Activated CD8-positive, alpha-beta memory T cell treated with anti-CD3 and anti-CD28 coated beads for 24 hours (primary cell): ENCODE measurements around the gene GRK3.

Experiments
- DNase-seq: peaks from one replicate; pipeline ENCODE4 v3.0.0-alpha.2; 2020

The GRK3 gene

DNA sequence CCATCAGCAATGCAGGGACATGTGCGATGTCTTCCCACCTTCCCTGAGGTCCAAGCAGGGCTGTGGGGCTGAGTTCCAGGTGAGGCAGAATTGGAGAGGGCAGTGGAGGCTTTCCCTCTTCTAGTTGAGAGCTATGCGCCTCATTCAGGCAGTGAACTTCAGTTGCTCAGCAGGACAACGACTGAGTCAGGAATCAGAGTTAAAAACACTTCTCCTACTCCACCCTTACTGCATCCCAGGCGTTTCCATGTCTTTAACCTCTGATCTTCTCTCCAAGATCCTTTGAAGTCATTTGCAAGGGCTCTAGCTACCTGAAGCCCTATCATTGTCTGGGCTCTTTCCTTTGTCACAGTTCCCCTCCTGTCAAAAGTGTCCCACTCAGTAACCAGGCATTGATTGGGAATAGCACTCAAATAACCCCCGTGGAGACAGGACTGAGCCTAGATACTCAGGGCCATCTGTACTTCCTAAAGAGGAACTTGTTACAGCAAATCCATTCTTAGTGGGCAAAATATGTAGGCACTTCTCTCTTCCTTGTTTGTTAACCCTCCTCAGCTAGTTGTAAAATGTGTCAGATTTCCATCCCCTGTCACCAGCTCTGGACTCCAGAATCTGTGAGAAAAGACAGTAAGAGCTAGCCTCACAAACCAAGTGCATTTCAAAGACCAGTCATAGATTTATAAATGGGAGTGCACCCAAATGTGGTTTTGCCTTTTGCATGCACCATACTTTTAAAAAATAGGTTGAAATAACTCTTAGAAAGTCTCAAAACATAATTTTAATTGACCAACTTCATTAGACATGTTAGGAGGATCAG, 105.0 kb downstream of the GRK3 start:
- no peak for DNase-seq

DNA sequence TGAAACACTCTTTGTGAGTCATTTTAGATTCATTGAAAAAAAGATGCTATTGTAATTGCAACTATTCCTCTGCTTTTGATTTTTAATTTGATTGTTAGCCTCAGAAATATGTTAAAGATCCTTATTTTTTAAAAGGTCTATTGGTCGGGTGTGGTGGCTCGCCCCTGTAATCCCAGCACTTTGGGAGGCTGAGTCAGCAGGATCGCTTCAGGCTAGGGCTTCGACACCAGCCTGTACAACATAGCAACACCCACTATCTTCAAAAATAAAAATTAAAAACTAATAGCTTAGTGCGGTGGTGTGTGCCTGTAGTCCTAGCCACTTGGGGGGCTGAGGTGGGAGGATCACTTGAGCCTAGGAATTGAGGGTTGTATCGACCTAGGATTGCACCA, 105.6 kb downstream of the GRK3 start:
- DNase-seq, result no peak

DNA sequence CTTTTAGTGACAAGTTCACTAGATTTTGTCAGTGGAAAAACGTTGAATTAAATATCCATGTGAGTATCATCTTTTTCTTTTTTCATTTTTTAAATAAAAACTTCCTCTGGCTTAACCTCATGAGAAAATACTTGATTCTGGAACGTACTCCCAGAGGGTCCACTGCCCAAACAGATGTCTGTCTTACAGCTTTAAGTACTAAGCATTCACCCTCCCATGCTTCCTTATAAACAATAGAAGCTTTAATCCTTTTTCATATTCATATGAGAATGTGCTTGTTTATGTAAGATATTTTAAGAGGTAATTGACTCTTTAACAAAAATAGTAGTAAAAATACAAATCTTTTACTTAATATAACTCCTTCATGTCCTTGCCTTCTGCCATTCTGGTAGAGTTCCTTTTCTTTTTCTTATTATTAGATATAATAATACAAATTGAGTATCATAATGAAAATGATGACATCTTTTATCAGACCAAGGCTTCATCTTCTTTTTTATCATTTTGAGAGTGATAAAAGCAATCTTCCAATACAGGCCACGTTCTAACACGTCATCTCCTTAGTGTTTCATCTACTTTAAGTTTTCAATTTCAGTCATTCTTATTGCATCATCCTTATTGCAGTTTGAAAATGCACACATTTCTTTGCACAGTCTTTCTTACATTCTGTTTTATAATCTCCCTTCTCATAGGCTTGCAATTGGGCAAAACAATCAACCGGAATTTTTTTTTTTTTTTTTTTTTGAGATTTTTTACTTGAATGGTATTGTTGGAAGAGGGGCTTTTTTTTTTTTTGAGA, 108.0 kb downstream of the GRK3 start:
- DNase-seq, result no peak

DNA sequence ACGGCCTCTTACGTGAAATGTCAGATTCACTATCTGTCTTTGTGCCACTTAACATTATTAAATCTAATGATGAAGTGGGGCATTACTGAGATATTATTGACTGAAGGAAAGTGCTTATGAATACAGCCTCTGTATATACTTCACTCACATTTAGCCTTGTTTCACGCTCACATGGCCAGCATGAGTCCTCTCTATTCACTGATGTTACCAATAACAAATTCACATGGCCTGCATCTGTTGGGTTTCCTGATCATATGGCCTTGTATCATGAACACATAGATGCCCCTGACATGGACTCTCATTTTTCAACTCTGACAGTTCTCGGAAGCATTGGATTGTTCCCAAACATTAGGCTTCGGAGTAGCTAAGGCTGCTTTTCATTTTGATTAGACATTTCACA, 109.2 kb downstream of the GRK3 start:
- DNase-seq, result no peak

DNA sequence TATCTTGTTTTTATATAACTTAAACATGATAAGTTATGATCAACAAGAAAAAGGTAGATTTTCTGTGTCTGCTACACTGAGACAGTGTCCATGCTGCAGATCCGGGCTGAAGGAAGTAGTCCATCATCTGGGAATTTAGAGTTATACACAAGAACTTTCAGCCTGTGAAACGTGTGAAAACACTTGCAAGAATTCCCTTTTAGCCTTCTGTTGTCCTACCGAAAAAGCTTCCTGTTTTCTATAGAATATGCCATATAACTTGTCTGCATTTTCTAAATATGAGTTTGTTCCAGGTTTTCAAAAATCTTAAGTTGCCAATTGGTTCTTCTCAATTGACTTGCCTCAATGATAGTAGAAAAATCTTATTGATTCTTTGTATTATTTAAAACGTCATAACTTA, 113.2 kb downstream of the GRK3 start:
- DNase-seq, result no peak

DNA sequence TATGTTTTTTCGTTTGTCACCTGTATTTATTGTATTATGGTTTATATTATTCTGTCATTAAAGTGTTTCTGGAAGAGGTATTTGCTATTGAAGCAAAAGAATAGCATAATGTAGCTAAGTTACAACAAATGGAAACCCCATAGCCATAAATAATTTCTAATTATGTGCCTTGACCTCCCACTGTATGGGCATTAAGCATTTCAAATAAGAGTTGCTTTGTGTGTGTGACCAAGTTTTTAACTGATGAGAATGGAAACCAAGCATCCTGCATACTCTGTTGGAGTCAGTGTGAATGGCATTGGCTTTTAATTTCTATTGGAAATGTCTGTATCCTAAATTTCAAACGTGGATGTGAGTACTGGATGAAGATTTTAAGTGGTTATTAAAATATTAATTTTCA, 115.6 kb downstream of the GRK3 start:
- DNase-seq, result no peak

DNA sequence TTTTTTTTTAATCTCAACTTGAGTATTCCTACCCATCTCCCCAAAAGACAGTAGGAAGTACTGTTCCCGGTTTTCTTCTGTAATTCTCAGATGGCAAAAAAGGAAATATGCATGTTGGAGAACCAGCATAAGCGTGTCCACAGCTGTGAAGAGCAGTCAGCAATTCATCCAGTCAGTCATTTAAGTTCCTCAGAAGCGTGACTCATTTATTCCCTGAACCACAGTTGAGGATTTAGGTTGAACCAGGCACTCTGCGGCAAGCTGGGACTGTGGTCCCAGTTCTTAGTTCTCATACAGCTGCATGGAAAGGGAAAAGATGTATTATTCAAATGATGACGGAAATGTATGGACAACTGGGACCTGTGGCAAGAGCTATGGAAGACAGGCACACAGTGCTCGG, 116.5 kb downstream of the GRK3 start:
- no peak for DNase-seq

DNA sequence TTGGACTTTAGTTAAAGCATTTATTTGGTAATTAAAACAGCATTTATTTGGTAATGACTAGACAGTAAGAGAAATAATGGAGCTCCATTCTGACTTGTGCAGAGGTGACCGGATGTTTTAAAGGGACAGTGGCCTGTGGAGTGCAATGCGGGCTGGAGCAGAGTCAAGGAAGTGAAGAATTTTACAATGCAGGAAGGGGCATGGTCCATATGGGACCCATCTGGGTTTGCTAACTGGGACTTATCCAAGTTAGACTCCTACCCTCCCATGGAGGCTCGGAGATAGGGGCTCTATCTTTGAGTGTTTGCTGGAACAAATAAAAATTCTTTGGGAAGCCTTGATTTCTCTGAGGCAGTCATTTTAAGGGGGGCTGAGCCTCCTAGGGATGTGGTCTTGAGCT, 117.6 kb downstream of the GRK3 start:
- DNase-seq, result no peak

DNA sequence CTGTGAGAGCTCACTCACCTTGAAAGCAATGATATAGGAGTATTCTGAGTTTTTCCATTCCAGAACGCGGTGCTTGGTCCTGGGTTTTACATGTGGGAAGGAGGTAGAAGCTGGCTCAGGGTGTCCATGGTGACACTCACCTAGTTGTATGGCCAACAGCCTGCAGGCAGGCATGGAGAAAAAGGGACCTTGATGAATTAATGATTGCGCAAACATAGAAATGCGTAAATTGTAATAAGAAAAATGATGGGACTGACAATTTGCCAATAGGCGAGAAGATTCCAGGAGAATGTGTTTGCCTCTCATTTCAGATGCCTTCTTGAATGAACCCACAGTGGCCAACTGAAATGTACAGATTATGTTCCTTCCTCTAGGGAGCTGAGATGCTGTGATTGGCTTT, 124.2 kb downstream of the GRK3 start:
- DNase-seq, result no peak

DNA sequence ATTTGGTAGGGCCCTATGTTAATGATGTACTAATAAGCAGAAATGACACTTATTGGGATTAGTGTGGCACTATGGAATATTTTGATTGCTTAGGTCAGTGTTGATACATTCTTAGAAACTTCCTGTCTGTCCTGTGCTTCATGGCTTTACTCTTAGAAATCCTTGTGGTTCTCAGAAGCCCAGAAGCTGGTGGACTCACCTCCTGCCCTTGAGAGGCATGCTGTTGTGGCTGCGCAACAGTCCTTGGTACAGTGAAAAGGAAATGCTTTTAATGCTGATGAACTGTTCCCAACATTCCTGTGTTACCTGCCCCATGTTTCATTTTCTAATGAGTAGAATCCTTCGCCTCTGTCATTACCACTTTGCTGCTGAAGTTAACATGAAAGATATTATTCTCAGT, 125.2 kb downstream of the GRK3 start:
- DNase-seq, result no peak

DNA sequence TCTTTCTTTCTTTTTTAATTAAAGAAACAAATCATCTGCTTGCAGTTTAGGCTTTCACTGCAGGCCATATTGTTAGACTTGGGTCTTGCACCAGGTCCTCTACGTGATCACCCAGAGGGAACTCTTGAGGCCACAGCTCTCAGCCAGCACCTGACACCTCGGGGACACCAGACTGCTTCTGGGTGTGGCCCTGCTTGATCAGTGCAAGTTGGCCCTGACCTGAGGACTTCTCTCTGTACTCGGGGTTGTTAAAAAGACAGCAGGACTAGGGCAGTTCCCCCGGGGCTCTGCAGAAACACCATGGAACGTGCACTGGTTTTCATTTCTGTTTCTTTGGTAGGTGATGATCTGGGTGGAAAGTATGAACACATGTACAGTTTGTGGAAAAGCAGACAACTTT, 126.3 kb downstream of the GRK3 start:
- DNase-seq, result no peak

DNA sequence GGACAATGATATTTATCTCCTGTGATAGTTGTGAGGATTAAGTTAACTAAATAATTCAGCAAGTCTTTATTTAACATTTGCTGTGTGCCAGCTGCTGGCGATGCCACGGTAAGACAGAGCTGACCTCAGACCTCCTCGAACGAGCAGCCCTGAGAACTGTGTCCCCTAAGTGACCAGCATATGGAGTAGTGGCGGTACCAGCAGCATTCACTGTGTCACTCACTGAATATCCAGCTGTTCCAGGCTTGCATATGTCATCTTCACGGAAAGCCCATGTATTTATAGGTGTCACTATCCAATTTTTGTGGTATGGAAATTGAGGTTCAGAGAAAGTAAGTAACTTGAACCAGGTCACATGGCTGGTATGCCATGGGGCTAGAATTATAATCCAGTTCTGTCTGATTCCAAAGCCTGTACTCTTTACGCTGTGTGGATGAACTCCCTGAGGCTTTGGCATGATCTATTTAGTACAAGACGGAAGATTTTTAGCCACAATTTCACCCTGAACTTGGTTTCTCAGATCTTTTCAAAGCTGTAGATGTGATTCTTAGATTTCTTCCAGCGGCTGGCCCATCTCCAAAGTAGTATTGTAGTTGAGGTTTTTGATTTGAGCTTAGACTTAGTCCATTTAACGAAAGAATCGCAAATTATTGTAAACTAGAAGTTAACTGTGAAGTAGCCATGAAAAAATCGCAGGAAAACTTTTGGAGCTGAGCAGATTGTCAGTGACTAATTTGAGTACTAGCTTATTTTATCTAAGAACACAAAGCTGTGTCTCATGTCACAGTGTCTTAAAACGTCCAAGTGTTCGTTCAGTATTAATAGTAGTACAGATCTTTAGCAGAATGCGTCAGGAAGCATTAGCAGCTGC, 128.2 kb downstream of the GRK3 start:
- no peak for DNase-seq

DNA sequence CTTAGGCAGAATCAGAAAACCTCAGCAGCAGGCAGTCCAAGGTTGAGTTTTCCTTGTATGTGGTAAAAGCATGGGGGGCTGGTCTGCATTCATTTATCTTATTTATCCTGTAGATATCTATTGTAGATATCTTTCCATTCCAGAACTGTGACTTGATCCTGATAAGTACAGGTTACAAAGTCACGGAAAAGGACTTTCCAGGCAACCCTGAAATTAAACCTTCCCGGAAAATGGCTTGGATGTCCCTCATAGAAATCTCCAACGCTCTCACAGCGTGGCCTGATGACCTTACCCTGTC, 128.7 kb downstream of the GRK3 start:
- no peak for DNase-seq

DNA sequence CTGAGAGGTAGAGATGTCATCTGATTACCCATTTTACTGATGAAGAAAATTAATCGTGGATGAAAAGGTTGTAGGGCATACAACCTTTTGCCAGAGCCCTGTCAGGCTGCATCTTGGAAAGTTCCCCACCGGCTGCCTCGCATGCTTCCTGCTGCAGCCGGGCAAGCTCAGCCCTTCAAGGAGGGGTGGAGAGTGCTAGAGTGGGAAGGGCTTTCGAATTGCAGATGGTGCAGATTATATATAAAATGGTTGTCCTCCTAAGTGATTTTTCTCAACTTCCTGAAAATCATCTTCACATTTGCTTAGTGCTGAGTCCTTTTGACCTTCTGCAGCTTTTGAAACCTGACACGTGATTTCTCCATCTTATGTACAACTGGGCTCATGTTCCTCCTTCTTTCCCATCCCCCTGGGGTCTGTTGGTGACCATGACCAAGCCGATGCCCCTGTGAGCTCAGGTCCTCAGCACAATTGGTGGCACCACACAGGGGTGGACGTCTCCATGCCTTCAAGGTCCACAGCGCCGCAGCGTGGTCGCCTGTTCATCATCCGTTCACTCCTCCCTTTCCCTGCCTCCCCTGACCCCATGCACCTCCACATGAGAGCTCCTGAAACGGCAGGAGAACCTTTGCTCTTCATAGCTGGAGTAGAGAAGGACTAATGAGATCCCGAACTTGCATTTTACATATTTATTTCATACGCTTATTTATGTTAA, 129.9 kb downstream of the GRK3 start:
- DNase-seq, result no peak

DNA sequence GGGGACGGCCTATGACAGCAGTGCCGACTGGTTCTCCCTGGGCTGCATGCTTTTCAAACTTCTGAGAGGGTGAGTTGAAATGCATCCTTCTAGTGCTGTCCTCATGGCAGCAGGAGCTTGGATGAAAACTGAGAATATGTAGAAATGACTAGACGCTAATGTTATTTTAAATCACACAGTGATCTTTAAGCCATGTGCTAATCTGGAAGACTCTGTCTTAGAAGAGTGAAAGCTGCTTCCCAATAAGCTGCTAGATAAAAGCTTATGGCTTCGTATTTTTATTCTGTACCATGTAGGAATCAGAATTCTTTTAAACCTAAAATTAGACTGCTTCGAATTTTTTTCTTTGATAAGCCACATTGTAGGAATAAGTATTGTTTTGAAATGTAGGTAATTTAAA, 130.7 kb downstream of the GRK3 start:
- DNase-seq, result no peak

DNA sequence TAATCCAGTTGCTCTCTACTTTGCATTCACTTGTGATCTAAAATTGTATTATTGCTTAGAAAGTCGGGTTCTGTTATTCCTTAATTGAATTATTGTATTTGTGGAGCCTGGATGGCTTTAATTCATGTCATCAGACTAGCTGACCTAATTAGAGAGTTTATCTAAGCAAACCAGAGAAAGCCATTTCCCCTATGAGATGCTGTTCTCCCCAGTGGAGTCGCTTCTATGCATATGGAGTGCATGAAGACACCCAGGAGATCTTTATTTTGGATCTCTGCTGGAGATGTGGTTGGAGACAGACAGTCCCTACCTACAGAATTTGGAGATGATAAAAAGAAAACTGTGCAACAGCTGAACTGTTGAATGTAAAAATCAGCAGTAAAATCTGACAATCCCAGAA, 132.3 kb downstream of the GRK3 start:
- DNase-seq, result no peak

DNA sequence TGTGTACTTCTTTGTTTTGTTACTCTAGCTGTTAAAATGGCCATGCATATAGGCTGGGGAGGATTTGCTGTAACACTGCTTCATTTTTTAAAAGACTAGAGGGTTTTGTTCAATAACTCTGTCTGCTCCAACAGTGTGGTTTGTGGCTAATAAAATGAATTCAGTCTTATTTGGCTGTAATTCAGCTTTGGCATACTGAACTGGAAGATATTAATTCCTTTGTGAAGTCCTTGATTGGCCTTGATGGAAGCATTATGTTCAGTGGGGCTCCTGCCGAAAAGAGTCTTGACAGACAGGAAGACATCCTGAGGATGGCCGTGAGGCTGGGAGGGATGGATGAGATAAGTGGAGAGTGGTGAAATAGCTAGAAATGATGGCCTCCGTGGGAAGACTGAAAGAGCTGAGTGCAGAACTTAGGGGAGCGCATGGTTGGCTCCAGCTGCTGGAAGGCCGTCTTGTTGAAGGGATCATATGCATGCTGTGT, 132.7 kb downstream of the GRK3 start:
- no peak for DNase-seq

DNA sequence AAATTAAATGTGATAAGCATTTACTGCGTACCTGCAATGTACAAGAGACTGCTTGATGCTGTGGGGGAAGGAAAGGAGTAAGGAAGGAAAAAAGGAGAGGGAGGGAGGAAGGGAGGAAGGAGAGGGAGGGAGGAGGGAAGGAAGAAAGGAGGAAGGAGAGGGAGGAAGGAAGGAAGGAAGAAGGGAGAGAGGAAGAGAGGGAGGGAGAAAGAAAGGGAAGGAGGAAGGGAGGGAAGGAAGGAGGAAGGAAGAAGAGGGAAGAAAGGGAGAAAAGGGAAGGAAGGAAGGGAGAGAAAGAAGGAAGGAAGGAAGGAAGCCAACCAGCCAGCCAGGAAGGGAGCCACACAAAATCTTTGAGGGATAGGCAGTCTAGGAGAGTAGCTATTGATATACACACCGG, 133.5 kb downstream of the GRK3 start:
- no peak for DNase-seq

DNA sequence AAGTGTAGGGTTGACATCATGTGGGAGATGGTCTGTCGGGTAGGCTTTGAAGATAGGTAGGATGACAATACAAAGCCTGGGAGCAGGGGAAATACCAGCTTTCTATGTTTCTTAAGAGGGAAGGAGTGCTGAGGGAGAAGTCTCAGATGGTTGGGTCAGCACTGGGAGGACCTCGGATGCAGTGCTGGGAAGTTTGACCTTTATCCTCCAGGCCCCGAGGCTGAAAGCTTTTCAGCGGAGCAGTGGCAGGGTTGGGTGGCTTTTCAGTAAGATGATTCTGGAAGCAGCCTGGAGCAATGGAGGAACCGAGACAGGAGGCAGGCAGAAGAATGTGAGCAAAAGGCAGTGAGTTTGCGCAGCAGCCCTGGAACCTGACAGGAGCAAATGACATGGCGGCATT, 134.0 kb downstream of the GRK3 start:
- DNase-seq, result no peak

DNA sequence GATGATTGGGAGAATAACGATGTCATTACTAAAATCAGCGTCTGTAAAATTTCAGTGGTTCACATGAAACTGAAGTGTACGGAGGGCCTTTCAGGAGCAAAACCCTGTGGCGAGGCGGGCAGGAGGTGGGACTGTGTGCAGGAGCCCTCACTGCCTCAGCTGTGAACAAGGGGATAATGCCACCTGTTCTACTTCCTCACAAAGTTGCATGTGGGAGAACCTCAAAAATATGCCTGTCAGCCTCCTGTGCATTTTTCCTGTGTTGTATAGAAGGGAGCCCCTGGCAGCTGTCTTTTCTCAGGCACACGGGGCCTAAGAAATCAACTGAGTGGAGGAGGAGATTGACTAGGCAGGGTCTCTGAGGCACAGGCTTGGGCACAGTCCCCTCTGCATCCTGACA, 134.5 kb downstream of the GRK3 start:
- no peak for DNase-seq

DNA sequence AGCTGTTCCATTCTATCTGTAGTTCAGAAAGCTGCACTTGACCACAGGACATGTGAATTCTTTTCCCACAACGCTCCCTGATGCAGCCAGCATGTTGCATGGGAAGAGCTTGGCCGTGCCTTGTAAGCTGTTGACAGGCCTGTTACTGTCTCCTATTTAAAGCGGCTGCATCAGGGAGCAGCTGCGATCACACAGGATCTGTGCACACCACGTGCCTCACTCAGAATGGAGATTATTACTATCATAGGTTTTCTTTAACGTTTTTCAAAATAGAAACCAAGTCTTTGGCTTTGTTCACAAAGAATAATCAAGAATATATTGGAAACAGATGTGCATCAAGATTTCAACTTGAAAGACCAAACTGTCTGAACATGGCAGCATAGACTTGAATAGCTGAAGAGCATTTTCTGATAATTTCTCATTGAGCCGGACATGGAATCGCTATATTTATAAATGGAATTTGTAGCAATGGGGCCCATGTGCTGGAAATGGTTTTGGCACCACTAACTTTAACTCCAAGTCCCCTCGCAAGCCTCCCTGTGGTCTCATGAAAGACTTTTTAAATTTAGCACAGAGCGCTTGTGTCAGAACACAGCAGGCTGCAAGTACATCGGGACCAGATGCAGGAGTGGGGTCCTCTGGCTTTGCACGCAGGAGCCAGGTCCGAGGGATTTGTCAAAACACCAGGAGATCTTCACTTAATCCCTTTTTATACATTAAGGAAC, 136.7 kb downstream of the GRK3 start:
- DNase-seq, result no peak

DNA sequence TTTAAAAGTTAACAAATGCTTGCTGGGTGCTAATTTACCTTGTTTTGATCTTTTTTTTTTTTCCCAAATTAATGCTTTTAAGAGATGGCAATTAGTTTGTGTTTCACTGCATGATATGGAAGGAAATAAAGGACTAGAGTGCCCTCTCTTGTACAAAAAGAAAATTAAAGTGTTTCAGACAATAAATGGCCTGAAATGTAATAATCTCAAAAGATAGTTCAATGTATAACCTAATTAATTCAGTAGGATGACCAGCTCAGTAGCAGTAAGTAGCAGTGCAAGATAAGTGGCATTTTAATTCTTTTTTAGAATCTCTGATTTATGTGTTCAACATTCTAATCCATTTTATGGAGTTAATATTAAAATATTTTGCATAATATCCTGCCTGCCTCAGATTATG, 137.6 kb downstream of the GRK3 start:
- DNase-seq, result no peak
